ENCODE data around the gene LRRC71.

DNA sequence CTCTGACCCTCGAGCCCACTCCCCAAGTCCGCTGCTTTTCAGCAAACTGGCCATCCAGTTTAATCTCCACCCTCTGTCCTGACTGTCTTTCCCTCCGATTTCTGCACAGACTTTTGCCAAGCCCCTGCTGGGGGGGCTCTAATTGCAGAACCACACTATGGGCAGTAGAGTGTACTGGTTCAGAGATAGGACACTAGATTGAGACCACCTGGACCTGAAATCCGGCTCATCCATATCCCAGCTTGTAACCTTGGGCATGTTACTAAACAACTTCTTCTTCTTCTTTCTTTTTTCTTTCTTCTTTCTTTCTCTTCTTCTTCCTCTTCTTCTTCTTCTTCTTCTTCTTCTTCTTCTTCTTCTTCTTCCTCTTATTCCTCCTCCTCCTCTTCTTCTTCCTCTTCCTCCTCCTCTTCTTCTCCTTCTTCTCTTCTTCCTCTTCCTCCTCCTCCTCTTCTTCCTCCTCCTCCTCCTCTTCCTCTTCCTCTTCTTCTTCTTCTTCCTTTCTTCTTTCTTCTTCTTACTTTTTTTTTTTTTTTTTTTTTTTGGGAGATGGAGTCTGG lies 7.7 kb downstream of the LRRC71 start:
- TF ChIP-seq GLIS3 (CRISPR knock-in tag; IDR thresholded peaks at IDR 0.05): no peak
- TF ChIP-seq PPARA (CRISPR knock-in tag; IDR thresholded peaks at IDR 0.05; ENCODE audit: borderline replicate concordance): no peak
- no peak for TF ChIP-seq ZC3H10 (CRISPR knock-in tag; IDR thresholded peaks at IDR 0.05)

Measured in SK-N-SH treated with all-trans-retinoic acid at 6 μM for 48 hours (cell line).